ENCODE results near the gene GALNT14.

The GALNT14 gene

DNA sequence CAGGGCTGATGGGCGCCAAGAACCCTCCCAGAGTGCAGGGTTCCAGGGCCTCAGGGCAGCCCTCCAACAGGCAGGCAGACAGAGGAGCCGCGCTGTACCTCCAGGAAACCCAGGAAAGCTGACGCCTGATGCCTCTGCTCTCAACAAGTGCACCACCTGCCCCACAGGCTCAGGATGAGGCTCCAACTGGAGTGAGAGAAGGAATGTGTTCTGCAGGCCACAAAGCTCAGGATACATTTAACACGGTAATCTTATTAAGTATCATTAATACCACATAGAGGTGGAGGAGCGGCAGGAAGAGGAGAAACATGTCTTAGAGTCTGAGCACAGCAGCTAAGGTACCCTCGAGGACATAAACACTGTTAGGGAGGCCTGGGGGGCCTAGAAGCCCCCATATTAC is 175.1 kb downstream of the GALNT14 start:
- no peaks in the 10 kb centered on the region for H3K4me1 ChIP-seq (ENCODE audit: low read depth, poor library complexity, severe bottlenecking)
- H3K4me3 ChIP-seq (IDR thresholded peaks at IDR 0.05; ENCODE audit: insufficient read depth, low read depth, low read length) = no peak overlapping the region
- no peaks in the 10 kb centered on the region for H3K36me3 ChIP-seq (ENCODE audit: insufficient read depth)
- H3K27ac ChIP-seq = no peak overlapping the region
- H4K20me1 ChIP-seq (ENCODE audit: insufficient read depth) = no peaks in the 10 kb centered on the region
- no peaks in the 10 kb centered on the region for H3K79me2 ChIP-seq (ENCODE audit: insufficient read depth, low read depth)
- no peak for TF ChIP-seq CTCF (conservative IDR thresholded peaks at IDR 0.05; ENCODE audit: low read depth, low read length)
- no peak overlapping the region for H2AFZ ChIP-seq (ENCODE audit: low read depth)
- no peak overlapping the region for H3K4me2 ChIP-seq
- no peak overlapping the region for H3K9ac ChIP-seq
- H3K27me3 ChIP-seq (ENCODE audit: insufficient read depth, low read depth) = no peaks in the 10 kb centered on the region

- Histone ChIP-seq H3K79me2 (ENCODE audit: insufficient read depth, low read depth) (no peaks in the 10 kb centered on the region), H4K20me1 (ENCODE audit: insufficient read depth) (no peaks in the 10 kb centered on the region), H3K27ac (no peak overlapping the region), H3K4me3 (IDR thresholded peaks at IDR 0.05; ENCODE audit: insufficient read depth, low read depth, low read length) (no peak overlapping the region), H3K9ac (no peak overlapping the region), H3K4me2 (no peak overlapping the region), H3K4me1 (ENCODE audit: low read depth, poor library complexity, severe bottlenecking) (no peaks in the 10 kb centered on the region), H3K36me3 (ENCODE audit: insufficient read depth) (no peaks in the 10 kb centered on the region), H3K27me3 (ENCODE audit: insufficient read depth, low read depth) (no peaks in the 10 kb centered on the region), H2AFZ (ENCODE audit: low read depth) (no peak overlapping the region)
- TF ChIP-seq CTCF (conservative IDR thresholded peaks at IDR 0.05; ENCODE audit: low read depth, low read length) = no peak
These were observed 178.0 kb downstream of the GALNT14 start for GRCh38 chr2:30960213-30960612.

GRCh38 chr2:30959653-30960052 is 178.6 kb downstream of the GALNT14 start:
- no peaks in the 10 kb centered on the region for H3K79me2 ChIP-seq (ENCODE audit: insufficient read depth, low read depth)
- no peak overlapping the region for H3K4me3 ChIP-seq (IDR thresholded peaks at IDR 0.05; ENCODE audit: insufficient read depth, low read depth, low read length)
- no peaks in the 10 kb centered on the region for H3K27me3 ChIP-seq (ENCODE audit: insufficient read depth, low read depth)
- TF ChIP-seq CTCF (conservative IDR thresholded peaks at IDR 0.05; ENCODE audit: low read depth, low read length) = no peak
- H2AFZ ChIP-seq (ENCODE audit: low read depth) = no peak overlapping the region
- no peak overlapping the region for H3K9ac ChIP-seq
- H3K4me2 ChIP-seq = no peak overlapping the region
- no peaks in the 10 kb centered on the region for H3K36me3 ChIP-seq (ENCODE audit: insufficient read depth)
- H4K20me1 ChIP-seq (ENCODE audit: insufficient read depth) = no peaks in the 10 kb centered on the region
- no peak overlapping the region for H3K27ac ChIP-seq
- H3K4me1 ChIP-seq (ENCODE audit: low read depth, poor library complexity, severe bottlenecking) = no peaks in the 10 kb centered on the region

DNA sequence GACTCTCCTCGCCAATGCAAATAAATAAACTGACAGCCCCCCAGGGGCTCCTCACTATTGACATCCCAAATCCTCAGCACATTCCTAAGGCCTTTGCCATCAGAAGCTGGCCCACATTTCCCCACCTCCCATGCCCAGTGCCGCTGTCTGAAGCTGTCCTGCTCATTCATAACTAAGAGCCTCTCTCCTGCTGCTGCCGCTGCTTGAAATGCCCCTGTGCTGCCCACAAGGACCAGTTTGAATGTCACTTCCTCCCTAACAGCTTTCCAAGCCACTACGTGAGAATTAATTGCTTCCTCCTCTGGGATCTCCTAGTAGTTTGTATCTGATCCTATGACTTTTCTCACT is 179.3 kb downstream of the GALNT14 start:
- H3K27ac ChIP-seq = no peak overlapping the region
- no peak overlapping the region for H3K4me2 ChIP-seq
- no peaks in the 10 kb centered on the region for H4K20me1 ChIP-seq (ENCODE audit: insufficient read depth)
- H3K79me2 ChIP-seq (ENCODE audit: insufficient read depth, low read depth) = no peaks in the 10 kb centered on the region
- no peaks in the 10 kb centered on the region for H3K36me3 ChIP-seq (ENCODE audit: insufficient read depth)
- no peak overlapping the region for H3K4me3 ChIP-seq (IDR thresholded peaks at IDR 0.05; ENCODE audit: insufficient read depth, low read depth, low read length)
- H2AFZ ChIP-seq (ENCODE audit: low read depth) = no peak overlapping the region
- H3K9ac ChIP-seq = no peak overlapping the region
- H3K27me3 ChIP-seq (ENCODE audit: insufficient read depth, low read depth) = no peaks in the 10 kb centered on the region
- H3K4me1 ChIP-seq (ENCODE audit: low read depth, poor library complexity, severe bottlenecking) = no peaks in the 10 kb centered on the region
- TF ChIP-seq CTCF (conservative IDR thresholded peaks at IDR 0.05; ENCODE audit: low read depth, low read length) = no peak

Measured in KMS-11 (cell line).